NCI-H510A treated with DMSO at 0.1 percent for 48 hours (cell line): ENCODE results near the gene IL1A.
"Not testable (repeated sequence)": the region's sequence is repeated elsewhere in the genome, so short reads cannot be mapped to it uniquely, and the experiment has no call there.

Source experiments
- DNase-seq: peaks from one replicate; lab custom pipeline; 2025; lab: John Stamatoyannopoulos, UW

The IL1A gene

DNA sequence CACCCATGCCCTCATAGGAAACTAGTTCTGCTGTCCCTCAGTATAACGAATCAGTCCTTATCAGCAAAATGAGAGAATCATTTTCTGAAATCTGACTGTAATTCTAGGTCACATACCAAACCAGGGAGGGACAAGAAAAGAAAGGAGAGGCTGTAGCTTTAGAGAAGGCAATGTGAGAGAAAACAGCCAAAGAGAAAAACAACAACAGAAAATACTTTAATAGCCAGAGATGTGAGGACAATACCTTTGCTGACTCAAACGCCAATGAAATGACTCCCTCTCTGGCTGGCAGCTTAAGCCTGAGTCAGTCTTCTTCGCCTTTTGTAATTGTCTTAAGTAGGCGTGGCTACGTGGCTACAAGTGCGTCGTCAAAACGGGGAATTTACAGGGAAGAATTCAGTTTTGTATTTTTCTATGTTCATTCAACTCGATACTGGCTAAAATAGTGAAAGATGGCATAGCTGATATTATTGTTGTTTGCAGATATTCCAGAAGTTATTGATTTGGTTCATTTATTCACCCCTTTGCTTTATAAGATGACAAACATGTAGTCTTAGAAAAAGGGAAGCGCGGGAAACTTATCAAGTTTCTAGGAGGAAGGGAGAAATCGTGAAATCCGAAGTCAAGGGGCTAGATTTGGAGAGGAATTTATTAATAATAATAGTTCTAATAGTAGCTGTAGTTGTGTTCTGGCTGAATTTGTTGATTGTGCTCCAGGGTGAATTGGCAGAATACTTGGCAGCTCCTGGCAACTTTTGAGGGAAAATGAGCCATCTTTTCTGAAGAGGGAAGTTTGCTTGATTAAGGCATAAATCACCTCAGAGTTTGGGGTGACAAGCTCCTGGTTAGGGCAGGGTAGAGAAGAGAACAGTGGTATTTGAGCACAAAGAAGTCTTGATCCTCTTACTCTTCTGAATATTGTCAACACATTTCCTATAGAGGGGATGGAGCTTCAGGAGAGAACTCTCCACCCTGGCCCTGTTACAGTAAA, at the start of gene IL1A:
IL1A (minus strand) TSS at position 295 of the 991 bp plus-strand sequence. CDS start 723 bp downstream, outside the sequence.
- DNase-seq: no peak

DNA sequence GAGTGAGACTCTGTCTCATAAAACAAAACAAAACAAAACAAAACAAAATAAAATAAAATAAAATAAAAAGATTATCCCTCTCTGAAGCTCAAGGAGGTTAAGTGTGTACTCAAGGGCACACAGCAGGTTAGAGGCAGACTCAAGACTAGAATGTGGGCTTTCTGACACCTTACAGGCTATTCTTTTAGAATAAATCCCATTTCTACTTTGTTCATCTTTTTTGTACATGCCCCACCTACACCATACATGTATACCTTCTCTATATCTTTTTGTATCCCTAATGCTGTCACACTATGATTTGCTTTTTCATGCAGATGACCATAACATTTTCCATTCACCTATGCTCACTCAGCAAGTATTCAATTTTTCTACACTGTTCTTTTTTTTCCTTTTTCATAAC, 49.7 kb upstream of the IL1A start:
- no peak for DNase-seq

- DNase-seq: not testable (repeated sequence)
Measured at GRCh38 chr2:112833639-112833931, 49.3 kb upstream of the IL1A start.

DNA sequence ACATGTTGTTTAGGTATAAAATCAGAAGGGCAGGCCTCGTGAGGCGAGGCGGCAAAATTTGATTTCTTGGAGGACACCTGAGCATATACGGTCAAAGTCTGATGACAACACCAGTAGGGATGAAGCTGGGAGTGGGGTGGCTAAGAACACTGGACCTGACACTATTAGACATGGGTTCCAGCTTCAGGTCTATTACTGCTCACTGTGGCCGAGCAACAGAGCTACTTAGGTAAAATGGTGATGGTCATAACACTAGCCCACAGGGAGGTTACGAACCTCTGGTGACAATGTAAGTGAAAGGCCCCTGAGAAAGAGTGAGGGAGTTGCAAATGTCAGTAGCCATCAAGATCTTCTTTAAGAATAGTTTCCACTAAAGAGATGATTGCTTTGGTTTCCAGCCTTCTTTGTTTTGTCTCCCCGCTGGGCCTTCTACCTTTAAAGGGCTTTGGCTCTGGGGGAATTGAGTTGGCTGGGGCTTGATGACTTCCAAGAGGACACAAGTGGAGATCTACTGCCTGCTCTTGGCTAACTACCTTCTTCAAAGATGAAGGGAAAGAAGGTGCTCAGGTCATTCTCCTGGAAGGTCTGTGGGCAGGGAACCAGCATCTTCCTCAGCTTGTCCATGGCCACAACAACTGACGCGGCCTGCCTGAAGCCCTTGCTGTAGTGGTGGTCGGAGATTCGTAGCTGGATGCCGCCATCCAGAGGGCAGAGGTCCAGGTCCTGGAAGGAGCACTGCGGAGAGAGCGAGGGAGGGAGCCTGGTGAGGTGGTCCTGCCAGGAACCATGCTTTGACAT, 48.7 kb upstream of the IL1A start:
- no peak for DNase-seq

DNA sequence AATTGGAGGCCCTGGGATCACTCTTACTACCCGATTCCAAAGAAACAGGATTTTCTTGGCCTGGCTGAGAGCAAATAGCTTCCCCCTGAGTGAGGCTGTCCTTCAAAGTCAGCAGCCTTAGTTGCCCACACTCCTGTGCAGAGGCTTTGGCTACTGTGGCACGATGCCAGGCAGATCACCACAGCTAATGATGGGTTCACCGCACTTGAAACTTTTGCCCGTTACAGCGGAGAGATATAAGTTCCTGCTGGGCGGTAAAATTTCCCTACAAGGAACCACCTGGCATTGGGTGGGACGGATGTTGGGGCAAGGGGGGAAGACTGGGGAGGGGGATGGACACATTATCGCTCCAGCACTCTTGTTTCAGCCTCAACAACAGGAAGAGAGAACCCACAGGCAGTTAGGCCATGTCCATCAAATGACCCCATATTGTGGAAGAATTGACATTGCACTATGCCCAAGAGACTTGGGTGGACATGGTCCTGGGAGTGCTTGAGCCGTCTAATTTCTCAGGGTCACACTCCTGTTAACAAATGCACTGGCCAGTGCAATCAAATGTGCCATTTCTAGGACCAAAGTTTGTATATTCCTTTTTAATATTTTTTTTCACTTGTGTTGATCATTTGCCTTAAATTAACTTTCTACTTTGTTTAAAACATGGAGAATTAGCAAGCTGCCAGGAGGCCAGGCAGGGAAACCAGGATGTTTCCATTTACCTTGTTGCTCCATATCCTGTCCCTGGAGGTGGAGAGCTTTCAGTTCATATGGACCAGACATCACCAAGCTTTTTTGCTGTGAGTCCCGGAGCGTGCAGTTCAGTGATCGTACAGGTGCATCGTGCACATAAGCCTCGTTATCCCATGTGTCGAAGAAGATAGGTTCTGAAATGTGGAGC, 47.9 kb upstream of the IL1A start:
- DNase-seq: no peak

- no peak for DNase-seq
Measured at GRCh38 chr2:112831513-112831845, 47.2 kb upstream of the IL1A start.

GRCh38 chr2:112830682-112831512, 46.6 kb upstream of the IL1A start:
- DNase-seq: no peak

DNA sequence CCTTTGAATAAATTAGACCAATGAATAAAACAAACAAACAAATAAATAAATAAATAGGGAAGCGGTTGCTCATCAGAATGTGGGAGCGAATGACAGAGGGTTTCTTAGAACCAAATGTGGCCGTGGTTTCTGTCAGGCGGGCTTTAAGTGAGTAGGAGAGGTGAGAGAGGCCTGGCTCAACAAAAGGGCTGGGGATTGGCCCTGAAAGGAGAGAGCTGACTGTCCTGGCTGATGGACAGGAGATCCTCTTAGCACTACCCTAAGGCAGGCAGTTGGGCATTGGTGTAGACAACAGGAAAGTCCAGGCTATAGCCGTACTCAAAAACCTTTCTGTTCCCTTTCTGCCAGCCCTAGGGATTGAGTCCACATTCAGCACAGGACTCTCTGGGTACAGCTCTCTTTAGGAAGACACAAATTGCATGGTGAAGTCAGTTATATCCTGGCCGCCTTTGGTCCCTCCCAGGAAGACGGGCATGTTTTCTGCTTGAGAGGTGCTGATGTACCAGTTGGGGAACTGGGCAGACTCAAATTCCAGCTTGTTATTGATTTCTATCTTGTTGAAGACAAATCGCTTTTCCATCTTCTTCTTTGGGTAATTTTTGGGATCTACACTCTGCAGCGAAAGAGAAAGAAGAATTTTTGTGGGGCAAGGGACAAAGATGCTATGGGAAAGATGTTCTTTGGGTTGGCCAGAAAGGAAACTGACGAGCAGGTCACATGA, 45.8 kb upstream of the IL1A start:
- no peak for DNase-seq

DNA sequence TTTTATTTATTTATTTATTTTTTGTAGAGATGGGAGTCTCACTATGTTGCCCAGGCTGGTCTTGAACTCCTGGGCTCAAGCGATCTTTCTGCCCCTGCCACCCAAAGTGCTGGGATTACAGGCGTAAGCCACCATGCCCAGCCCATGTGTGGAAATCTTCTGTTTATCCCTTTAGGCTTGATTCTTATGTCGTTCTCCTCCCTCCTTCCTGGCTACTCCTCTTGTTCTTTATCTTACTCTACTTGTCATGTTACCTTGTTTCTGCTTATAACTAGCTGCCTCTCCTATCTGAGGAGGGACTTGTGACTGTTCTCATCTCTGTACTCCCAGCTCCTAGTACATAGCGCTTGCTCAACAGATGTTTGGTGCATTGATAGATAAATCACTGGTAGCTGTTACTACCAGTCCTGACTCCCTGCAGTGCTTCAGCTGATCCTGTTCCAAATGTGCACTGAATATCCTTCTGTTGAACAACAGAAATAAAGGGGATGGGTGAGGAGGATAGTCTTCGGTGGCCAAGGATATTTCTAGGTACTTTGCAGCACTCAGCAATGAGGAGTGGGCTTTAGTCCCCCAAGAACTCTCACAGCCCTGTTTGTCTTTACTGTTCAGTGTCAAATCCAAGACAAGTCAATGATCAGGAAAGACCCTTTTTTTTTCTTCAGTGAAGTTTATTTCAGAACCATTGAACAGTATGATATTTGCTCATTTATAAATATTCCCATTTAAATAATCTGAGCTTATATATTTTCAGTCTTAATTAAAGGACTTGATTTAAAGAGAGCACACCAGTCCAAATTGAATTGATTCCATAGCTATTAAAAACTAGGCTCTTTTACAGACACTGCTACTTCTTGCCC, 45.0 kb upstream of the IL1A start:
- DNase-seq: no peak

DNA sequence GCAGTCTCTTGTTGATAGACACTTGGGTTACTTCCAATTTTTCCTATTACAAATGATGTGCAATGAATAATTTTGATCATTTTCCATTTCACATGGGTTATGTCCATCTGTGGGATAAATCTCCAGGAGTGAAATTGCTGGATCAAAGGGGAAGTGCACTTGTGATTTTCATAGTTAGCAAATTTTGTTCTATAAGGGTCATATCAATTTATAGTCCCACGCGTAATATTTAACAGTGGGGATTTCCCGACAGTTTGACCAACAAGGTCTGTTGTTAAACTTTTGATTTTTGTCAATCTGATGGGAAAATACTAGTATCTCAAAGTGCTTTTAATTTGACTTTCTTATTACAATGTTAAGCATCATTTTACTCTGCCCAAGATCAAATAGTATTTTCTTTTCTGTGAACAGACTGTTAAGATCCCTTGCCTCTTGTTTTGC, 44.0 kb upstream of the IL1A start:
- DNase-seq: no peak

GRCh38 chr2:112827604-112828185, 43.4 kb upstream of the IL1A start:
- no peak for DNase-seq

GRCh38 chr2:112827009-112827408, 42.7 kb upstream of the IL1A start:
- DNase-seq: no peak

DNA sequence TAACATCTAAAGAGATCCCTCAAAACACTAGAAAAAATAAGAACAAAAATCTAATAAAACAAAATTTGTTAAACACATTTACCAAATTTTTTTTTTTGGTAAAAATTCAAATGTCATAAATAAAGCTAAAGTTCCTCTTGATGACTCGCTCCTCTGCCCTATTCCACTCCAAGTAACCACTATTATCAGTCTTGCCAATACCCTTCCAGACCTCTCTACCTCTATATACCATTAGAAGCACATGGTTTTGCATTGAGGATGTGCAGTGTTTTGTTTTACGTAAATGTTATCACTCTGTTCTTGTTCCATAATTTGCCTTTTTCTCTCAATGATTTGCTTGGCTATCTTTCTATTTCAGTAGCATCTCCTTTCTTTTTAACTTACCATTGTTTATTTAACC, 41.4 kb upstream of the IL1A start:
- DNase-seq: no peak

GRCh38 chr2:112824694-112825085, 40.4 kb upstream of the IL1A start:
- no peak for DNase-seq

- DNase-seq: no peak
Measured at GRCh38 chr2:112821682-112822081, 37.4 kb upstream of the IL1A start.

DNA sequence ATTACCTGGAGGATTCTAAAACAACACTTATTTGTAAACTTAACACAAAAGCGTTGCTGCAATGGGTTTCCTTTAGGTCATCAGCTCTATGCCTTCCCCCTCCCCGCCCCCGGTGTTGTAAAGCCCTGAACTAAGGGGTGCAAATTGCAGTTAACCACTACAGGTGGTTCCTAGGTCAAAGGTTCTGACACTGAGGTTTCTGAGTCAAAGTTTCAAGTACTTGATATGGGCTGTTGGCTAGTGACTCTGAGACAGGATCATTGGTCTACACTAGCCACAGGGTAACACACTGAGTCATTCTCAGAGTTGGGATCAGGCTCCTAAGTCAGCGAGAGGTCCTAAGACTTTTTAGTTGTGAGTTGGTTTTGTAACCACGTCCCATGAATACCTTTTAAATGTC, 36.8 kb upstream of the IL1A start:
- DNase-seq: no peak

DNA sequence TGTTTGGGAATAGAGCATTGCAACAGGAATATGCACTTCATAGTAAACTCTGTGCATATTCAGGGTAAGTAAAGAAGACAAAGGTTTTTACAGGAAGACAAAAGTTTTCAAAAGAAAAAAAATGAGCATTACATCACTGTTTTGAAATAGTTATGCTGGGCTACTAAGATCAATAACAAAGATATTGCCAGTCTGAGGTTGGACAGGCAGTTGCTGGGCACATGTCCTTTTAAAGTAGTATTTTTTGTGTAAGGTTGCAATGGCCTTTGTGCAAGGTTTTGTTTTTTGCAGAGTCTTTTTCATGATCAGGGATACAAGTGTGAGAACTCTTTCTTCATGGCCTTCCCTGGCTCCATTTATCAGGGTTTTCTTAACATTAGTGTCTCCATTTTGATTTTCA, 36.0 kb upstream of the IL1A start:
- DNase-seq: no peak

DNA sequence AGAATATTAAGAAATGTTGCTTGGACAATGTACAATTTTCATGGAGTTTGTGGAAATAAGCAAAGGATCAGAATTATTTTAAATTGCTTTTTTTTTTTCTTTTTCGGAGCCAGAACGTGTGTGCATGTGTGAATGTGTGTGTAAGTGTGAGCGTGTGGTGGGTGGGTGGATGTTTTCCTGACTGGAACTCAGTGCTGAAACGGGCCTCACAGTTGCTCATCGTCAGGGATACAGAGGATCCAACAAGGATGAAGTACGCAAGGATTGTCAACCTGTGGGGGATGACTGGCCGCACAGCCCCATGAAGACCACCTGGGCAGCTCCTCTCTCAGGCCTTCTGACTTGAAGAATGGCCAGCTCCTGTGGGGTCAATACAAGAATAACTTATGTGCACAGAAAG, 34.8 kb upstream of the IL1A start:
- no peak for DNase-seq
